H1 (cell line): ENCODE results near the gene JMJD7. TPM values are rescaled to one million over a fixed set of nuclear protein-coding genes. Genes with fewer than 3 reads are reported as not detected.

ENCODE experiments used
- CTCF ChIA-PET: fragments of 300-600 bp; sonication (Branson Sonifier 250); formaldehyde crosslinking; loops from one replicate; lab custom pipeline; 2021; ENCODE audit not compliant: partially characterized antibody; lab: Charles Lee
- POLR2A ChIA-PET: fragments of 300-600 bp; sonication (Branson Sonifier 250); formaldehyde crosslinking; loops from one replicate; lab custom pipeline; 2021; ENCODE audit warnings: inconsistent platforms; ENCODE audit not compliant: partially characterized antibody; lab: Charles Lee
- DNase-seq, 2 experiments: peaks; one replicate each; pipeline versions ENCODE4 v3.0.0 to v3.0.0-alpha.2; 2010 to 2022; ENCODE audit warnings: low spot score in 2 of 2, low read depth in 1 of 2, mixed read lengths in 1 of 2
- FAIRE-seq: peaks from 2 replicates; lab custom pipeline; 2011; peaks lifted over from hg19 to GRCh38; lab: Jason Lieb, UNC
- H2AFZ ChIP-seq: 2 replicates; pipeline ENCODE4 v1.8.1; 2012; ENCODE audit warnings: low read length, inconsistent platforms
- H2AK5ac ChIP-seq: 2 replicates; pipeline ENCODE4 v1.6.1; 2013; ENCODE audit warnings: low read depth, low read length
- H2BK120ac ChIP-seq: replicated peaks from 2 replicates; pipeline ENCODE3; 2013; ENCODE audit warnings: low read depth, low read length, inconsistent platforms
- H2BK12ac ChIP-seq: 2 replicates; pipeline ENCODE4 v1.6.1; 2013; ENCODE audit warnings: low read depth, low read length
- H2BK15ac ChIP-seq: 2 replicates; pipeline ENCODE4 v1.6.1; 2013; ENCODE audit warnings: low read length
- H2BK20ac ChIP-seq: 2 replicates; pipeline ENCODE4 v1.6.1; 2013; ENCODE audit warnings: low read length
- H2BK5ac ChIP-seq: 2 replicates; pipeline ENCODE4 v1.6.1; 2013; ENCODE audit warnings: low read depth, low read length
- H3K14ac ChIP-seq: 2 replicates; pipeline ENCODE4 v1.6.1; 2013; ENCODE audit warnings: inconsistent platforms; ENCODE audit not compliant: insufficient read length
- H3K18ac ChIP-seq: 2 replicates; pipeline ENCODE4 v1.6.1; 2013; ENCODE audit warnings: low read length; ENCODE audit errors: extremely low read depth
- H3K23ac ChIP-seq: 2 replicates; pipeline ENCODE4 v1.6.1; 2013; ENCODE audit warnings: inconsistent platforms; ENCODE audit not compliant: insufficient read length
- H3K23me2 ChIP-seq: 2 replicates; pipeline ENCODE4 v1.6.1; 2013; ENCODE audit warnings: low read depth, low read length
- H3K27ac ChIP-seq: 2 replicates; pipeline ENCODE4 v1.6.1; 2011; ENCODE audit warnings: low read depth, low read length, inconsistent platforms
- H3K27me3 ChIP-seq, 4 experiments: replicated peaks in 1 of 4; 1 replicate in 1 of 4; 2 replicates in 3 of 4; pipeline versions ENCODE4 v1.6.1 to v1.8.1; 2011 to 2013; ENCODE audit warnings: low read length in 3 of 4, mild to moderate bottlenecking in 3 of 4, inconsistent platforms in 2 of 4, mixed read lengths in 2 of 4, moderate library complexity in 1 of 4; ENCODE audit not compliant: control insufficient read depth in 3 of 4, insufficient read depth in 3 of 4; ENCODE audit errors: extremely low read depth in 1 of 4
- H3K36me3 ChIP-seq, 4 experiments: 2 replicates each; pipeline versions ENCODE4 v1.6.1 to v1.8.1; 2011 to 2013; ENCODE audit warnings: mild to moderate bottlenecking in 4 of 4, low read length in 3 of 4, moderate library complexity in 2 of 4, control low read depth in 1 of 4, inconsistent platforms in 1 of 4; ENCODE audit not compliant: insufficient read depth in 4 of 4, control insufficient read depth in 2 of 4
- H3K4ac ChIP-seq: replicated peaks from 2 replicates; pipeline ENCODE3; 2013; ENCODE audit warnings: low read length, low read depth, mixed read lengths, inconsistent platforms; ENCODE audit not compliant: insufficient read length
- H3K4me1 ChIP-seq, 4 experiments: replicated peaks in 1 of 4; 1 replicate in 1 of 4; 2 replicates in 3 of 4; pipeline versions ENCODE4 v1.6.1 to v1.8.1; 2011 to 2013; ENCODE audit warnings: low read length in 3 of 4, inconsistent platforms in 2 of 4, mixed read lengths in 1 of 4; ENCODE audit not compliant: insufficient read depth in 4 of 4, control insufficient read depth in 3 of 4
- H3K4me2 ChIP-seq, 2 experiments: 2 replicates each; pipeline versions ENCODE4 v1.6.1 to v1.8.1; 2011 to 2013; ENCODE audit warnings: low read depth in 2 of 2, low read length in 2 of 2, control low read depth in 1 of 2, inconsistent platforms in 1 of 2, mild to moderate bottlenecking in 1 of 2; ENCODE audit not compliant: insufficient read depth in 1 of 2
- H3K4me3 ChIP-seq, 4 experiments: fragments of 200-600, 300-600 bp in 1 of 4; sonication (generic), shearing (Covaris generic), sonication (Bioruptor Twin) in 1 of 4; 2 replicates each; pipeline versions ENCODE4 v1.5.1 to v1.8.1; 2011 to 2016; ENCODE audit warnings: low read length in 4 of 4, low read depth in 3 of 4, control low read depth in 2 of 4, inconsistent platforms in 2 of 4, mild to moderate bottlenecking in 2 of 4, mixed read lengths in 1 of 4, moderate library complexity in 1 of 4; ENCODE audit not compliant: insufficient read depth in 2 of 4; ENCODE audit errors: extremely low read depth in 1 of 4
- H3K56ac ChIP-seq: replicated peaks from 2 replicates; pipeline ENCODE3; 2013; ENCODE audit warnings: low read depth, mild to moderate bottlenecking, mixed read lengths, low read length, inconsistent platforms; ENCODE audit not compliant: insufficient read length
- H3K79me1 ChIP-seq: 2 replicates; pipeline ENCODE4 v1.6.1; 2013; ENCODE audit warnings: low read depth, low read length, control low read depth
- H3K79me2 ChIP-seq, 2 experiments: 2 replicates each; pipeline versions ENCODE4 v1.6.1 to v1.8.1; 2012 to 2013; ENCODE audit warnings: low read length in 2 of 2, mild to moderate bottlenecking in 2 of 2, inconsistent platforms in 1 of 2; ENCODE audit not compliant: insufficient read depth in 2 of 2, control insufficient read depth in 1 of 2
- H3K9ac ChIP-seq, 4 experiments: replicated peaks in 1 of 4; 1 replicate in 1 of 4; 2 replicates in 3 of 4; pipeline versions ENCODE4 v1.6.1 to v1.8.1; 2011 to 2013; ENCODE audit warnings: low read depth in 3 of 4, low read length in 3 of 4, control low read depth in 2 of 4, mild to moderate bottlenecking in 2 of 4, moderate library complexity in 2 of 4, inconsistent platforms in 1 of 4; ENCODE audit errors: extremely low read depth in 1 of 4
- H3K9me3 ChIP-seq, 2 experiments: 2 replicates each; pipeline versions ENCODE4 v1.6.1 to v1.8.1; 2012 to 2013; ENCODE audit warnings: mild to moderate bottlenecking in 2 of 2, moderate library complexity in 2 of 2, control low read depth in 1 of 2, inconsistent platforms in 1 of 2, low read depth in 1 of 2, low read length in 1 of 2, mixed read lengths in 1 of 2; ENCODE audit not compliant: insufficient read depth in 2 of 2
- H4K20me1 ChIP-seq, 2 experiments: replicated peaks in 1 of 2; 2 replicates each; pipeline versions ENCODE3 to v1.8.1; 2011 to 2013; ENCODE audit warnings: inconsistent platforms in 2 of 2, low read length in 2 of 2, mild to moderate bottlenecking in 1 of 2; ENCODE audit not compliant: insufficient read depth in 2 of 2, control insufficient read depth in 1 of 2
- H4K5ac ChIP-seq: 2 replicates; pipeline ENCODE4 v1.6.1; 2013; ENCODE audit warnings: low read length, low read depth, mixed read lengths, inconsistent platforms; ENCODE audit not compliant: insufficient read length
- H4K8ac ChIP-seq: 2 replicates; pipeline ENCODE4 v1.8.0; 2013; ENCODE audit warnings: mild to moderate bottlenecking, moderate library complexity, low read length, inconsistent platforms; ENCODE audit not compliant: insufficient read depth; ENCODE audit errors: extremely low read depth
- H4K91ac ChIP-seq: replicated peaks from 2 replicates; pipeline ENCODE3; 2013; ENCODE audit warnings: low read length, mixed read lengths, inconsistent platforms; ENCODE audit not compliant: insufficient read length
- CBX5 ChIP-seq: fragments of 300-800, 300-1000 bp; sonication (generic); IDR thresholded peaks from 2 replicates; pipeline ENCODE4 v1.7.1; 2016; ENCODE audit warnings: antibody characterized with exemption, low read length, low read depth
- CEBPB ChIP-seq: IDR thresholded peaks from 2 replicates; pipeline ENCODE4 v1.6.1; 2012; ENCODE audit warnings: low read depth, low read length
- CHD2 ChIP-seq: IDR thresholded peaks from 2 replicates; pipeline ENCODE4 v1.6.1; 2012; ENCODE audit warnings: low read length, improper control_type of control experiment
- EZH2 ChIP-seq: fragments of 200-600 bp; sonication (generic); IDR thresholded peaks from 2 replicates; pipeline ENCODE4 v1.7.1; 2012; ENCODE audit warnings: low read depth, mild to moderate bottlenecking, moderate library complexity, low read length, inconsistent platforms; ENCODE audit not compliant: severe bottlenecking
- GTF2F1 ChIP-seq: IDR thresholded peaks from 2 replicates; pipeline ENCODE4 v1.6.1; 2012; ENCODE audit warnings: low read depth, low read length, improper control_type of control experiment, borderline replicate concordance
- KDM1A ChIP-seq: fragments of 200-600, 300-600 bp; sonication (generic); IDR thresholded peaks from 2 replicates; pipeline ENCODE4 v1.7.1; 2016; ENCODE audit warnings: mild to moderate bottlenecking, low read length, borderline replicate concordance
- KDM4A ChIP-seq: IDR thresholded peaks from one replicate; pipeline ENCODE4 v1.7.1; 2012; ENCODE audit warnings: low read depth, mild to moderate bottlenecking, moderate library complexity, low read length, inconsistent platforms; ENCODE audit not compliant: severe bottlenecking
- POU5F1 ChIP-seq: IDR thresholded peaks from 2 replicates; pipeline ENCODE4 v1.6.1; 2011; ENCODE audit warnings: low read depth, mild to moderate bottlenecking, low read length, moderate library complexity
- RBBP5 ChIP-seq: IDR thresholded peaks from 2 replicates; pipeline ENCODE4 v1.7.1; 2012; ENCODE audit warnings: low read depth, mild to moderate bottlenecking, inconsistent platforms, low read length, moderate library complexity, borderline replicate concordance
- SIX5 ChIP-seq: IDR thresholded peaks from 2 replicates; pipeline ENCODE4 v1.6.1; 2011; ENCODE audit warnings: mild to moderate bottlenecking, low read depth, low read length
- TCF12 ChIP-seq: IDR thresholded peaks from 2 replicates; pipeline ENCODE4 v1.6.1; 2011; ENCODE audit warnings: low read depth, mild to moderate bottlenecking, low read length
- WGBS, 2 experiments: shearing (Covaris generic) in 1 of 2; methylation state at CpG; one replicate each; pipeline versions ENCODE4 v1.1.6 to v1.1.7; 2013 to 2015; ENCODE audit warnings: low lambda C conversion rate in 2 of 2, mixed read lengths in 2 of 2, inconsistent platforms in 1 of 2, low coverage in 1 of 2, missing lambda C conversion rate in 1 of 2; ENCODE audit not compliant: insufficient replicate concordance in 2 of 2, insufficient coverage in 1 of 2, insufficient read length in 1 of 2; ENCODE audit errors: extremely low coverage in 1 of 2, missing lambda C conversion rate in 1 of 2; 5-methylcytosine and 5-hydroxymethylcytosine counted together
- polyA plus RNA-seq, 7 experiments: library from polyadenylated mRNA; depleted of rRNA in 3 of 7; stranded (reverse) in 5 of 7; unstranded in 2 of 7; fragments of >200 nt in 5 of 7; fragments of 200-250 nt in 2 of 7; gene quantifications; 1 replicate in 5 of 7; 2 replicates in 1 of 7; 4 replicates in 1 of 7; pipeline versions ENCODE4 v1.2.1 to v1.2.3, GENCODE V29; 2011 to 2013; ENCODE audit warnings: missing spikeins in 2 of 7, mixed read lengths in 2 of 7
- total RNA-seq: library from RNA; stranded (reverse); fragmentation: NEBNext Ultra II Directional; extraction: Animal tissue kit (Norgen Biotek cat#: 25700); gene quantifications from 2 replicates; pipeline ENCODE4 v1.2.1, GENCODE V29; 2021
- TF ChIP-seq, protein P1 (sequence below): IDR thresholded peaks from 2 replicates; pipeline ENCODE4 v1.6.1; 2012; ENCODE audit warnings: low read length, inconsistent platforms

The JMJD7 gene
- total and polyA plus RNA-seq, 2 of the 8 experiments (the other 6 are each of a cell fraction or from before 2014, with no cell fraction given), result 15.0 to 20.0 TPM

DNA sequence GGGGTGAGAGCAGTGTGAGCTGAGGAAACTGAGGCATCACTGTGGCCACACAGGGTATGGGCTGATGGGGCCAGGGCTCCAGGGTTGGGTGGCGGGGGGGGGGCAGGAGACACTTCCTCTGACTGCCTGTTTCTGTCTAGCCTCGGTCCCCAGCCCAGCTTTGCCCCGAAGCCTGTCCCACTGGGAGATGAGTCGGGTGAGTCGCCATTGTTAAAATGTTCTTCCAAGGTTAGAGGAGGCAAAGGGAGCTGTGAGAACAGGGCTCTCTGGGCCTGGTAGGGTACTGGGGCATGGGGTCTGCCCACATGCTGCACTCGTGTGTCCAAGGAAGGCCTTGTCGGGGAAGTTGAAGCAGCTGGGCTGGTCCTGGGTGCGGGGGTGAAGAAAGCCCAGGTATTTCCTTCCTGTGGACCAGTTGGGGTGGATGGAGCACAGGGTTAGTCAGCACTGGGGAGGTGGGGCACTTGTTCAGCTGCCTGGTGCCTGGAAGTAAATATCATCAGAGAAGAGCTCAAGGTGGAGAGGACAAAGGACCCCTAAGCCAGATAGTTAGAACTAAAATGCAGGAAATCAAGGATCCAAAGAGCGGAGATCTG, 8.3 kb upstream of the JMJD7 start:
- Histone ChIP-seq H4K8ac (no peak overlapping the region), H3K9ac (no peak overlapping the region), H3K23me2 (no peaks in the 10 kb centered on the region), H3K14ac (no peak overlapping the region), H3K18ac (no peak overlapping the region), H3K23ac (no peak overlapping the region), H3K27ac (no peak overlapping the region), H3K4me1 (no peaks in the 10 kb centered on the region), H2BK20ac (no peak overlapping the region), H4K91ac (no peak overlapping the region), H3K36me3 (peaks cover 0 to 3% (median 0%) of the 10 kb centered on the region in 4 experiments; a peak in 4 of 8 replicates), H2BK120ac (no peak overlapping the region), H2BK5ac (no peak overlapping the region; the same call in 1 of the 2 replicates), H4K20me1 (peaks cover 0 to 3% of the 10 kb centered on the region in 2 experiments), H3K9me3 (no peaks in the 10 kb centered on the region), H2AFZ (no peak overlapping the region), H3K27me3 (no peaks in the 10 kb centered on the region), H3K4ac (no peak overlapping the region), H4K5ac (no peak overlapping the region), H2BK15ac (no peak overlapping the region), H3K79me1 (no peaks in the 10 kb centered on the region), H3K56ac (no peak overlapping the region), H3K4me3 (no peak overlapping the region), H2AK5ac (no peak overlapping the region), H2BK12ac (no peak overlapping the region), H3K4me2 (no peak overlapping the region), H3K79me2 (no peaks in the 10 kb centered on the region)
- 87% methylated on average over 9 of the region's 9 CpGs; no CpG with 5 or more reads in 1 of the 2 experiments for WGBS, 2 experiments
- CTCF ChIA-PET, result interaction anchor here (0.7 to 3.5 kb wide), 5 partner anchors 8 to 85 kb away, joined by 3 to 32 read pairs (median 6); partner anchors contain the start of gene MAPKBP1
- no peak for FAIRE-seq
- no peak for DNase-seq
- POLR2A ChIA-PET, result no interaction called here
- no peak for TF ChIP-seq SIX5
- TF ChIP-seq, protein P1, sequence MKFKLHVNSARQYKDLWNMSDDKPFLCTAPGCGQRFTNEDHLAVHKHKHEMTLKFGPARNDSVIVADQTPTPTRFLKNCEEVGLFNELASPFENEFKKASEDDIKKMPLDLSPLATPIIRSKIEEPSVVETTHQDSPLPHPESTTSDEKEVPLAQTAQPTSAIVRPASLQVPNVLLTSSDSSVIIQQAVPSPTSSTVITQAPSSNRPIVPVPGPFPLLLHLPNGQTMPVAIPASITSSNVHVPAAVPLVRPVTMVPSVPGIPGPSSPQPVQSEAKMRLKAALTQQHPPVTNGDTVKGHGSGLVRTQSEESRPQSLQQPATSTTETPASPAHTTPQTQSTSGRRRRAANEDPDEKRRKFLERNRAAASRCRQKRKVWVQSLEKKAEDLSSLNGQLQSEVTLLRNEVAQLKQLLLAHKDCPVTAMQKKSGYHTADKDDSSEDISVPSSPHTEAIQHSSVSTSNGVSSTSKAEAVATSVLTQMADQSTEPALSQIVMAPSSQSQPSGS, result no peak
- no peak for TF ChIP-seq CBX5
- TF ChIP-seq KDM1A, result no peak
- no peak for TF ChIP-seq CEBPB
- TF ChIP-seq GTF2F1, result no peak
- TF ChIP-seq POU5F1, result no peak
- TF ChIP-seq CHD2, result no peak
- TF ChIP-seq TCF12, result no peak
- no peak for TF ChIP-seq EZH2
- TF ChIP-seq RBBP5, result no peak
- no peak for TF ChIP-seq KDM4A
